ENCODE results near the gene NCOA3.

DNA sequence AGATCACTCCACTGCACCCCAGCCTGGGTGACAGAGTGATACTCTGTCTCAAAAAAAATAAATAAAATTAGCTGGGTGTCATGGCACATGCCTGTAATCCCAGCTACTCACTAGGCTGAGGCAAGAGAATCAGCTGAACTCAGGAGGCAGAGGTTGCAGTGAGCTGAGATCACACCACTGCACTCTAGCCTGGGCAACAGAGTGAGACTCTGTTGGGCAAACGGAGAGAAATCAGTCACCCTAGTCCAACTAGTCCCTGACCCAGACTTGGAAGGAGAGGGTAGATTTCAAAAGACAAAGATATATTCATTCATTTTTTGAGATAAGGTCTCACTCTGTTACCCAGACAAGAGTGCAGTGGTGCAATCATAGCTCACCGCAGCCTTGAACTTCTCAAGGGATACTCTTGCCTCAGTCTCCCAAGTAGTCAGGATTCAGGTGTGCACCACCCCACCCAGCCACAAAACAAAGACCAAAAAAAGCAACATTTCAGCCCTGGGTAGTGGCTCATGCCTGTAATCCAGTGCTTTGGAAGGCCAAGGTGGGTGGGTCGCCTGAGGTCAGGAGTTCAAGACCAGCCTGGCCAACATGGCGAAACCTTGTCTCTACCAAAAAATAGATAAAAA lies 26.2 kb upstream of the NCOA3 start:
- TF ChIP-seq, protein P1, sequence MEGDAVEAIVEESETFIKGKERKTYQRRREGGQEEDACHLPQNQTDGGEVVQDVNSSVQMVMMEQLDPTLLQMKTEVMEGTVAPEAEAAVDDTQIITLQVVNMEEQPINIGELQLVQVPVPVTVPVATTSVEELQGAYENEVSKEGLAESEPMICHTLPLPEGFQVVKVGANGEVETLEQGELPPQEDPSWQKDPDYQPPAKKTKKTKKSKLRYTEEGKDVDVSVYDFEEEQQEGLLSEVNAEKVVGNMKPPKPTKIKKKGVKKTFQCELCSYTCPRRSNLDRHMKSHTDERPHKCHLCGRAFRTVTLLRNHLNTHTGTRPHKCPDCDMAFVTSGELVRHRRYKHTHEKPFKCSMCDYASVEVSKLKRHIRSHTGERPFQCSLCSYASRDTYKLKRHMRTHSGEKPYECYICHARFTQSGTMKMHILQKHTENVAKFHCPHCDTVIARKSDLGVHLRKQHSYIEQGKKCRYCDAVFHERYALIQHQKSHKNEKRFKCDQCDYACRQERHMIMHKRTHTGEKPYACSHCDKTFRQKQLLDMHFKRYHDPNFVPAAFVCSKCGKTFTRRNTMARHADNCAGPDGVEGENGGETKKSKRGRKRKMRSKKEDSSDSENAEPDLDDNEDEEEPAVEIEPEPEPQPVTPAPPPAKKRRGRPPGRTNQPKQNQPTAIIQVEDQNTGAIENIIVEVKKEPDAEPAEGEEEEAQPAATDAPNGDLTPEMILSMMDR (conservative IDR thresholded peaks at IDR 0.05; ENCODE audit: low read depth, low read length): no peak
- TF ChIP-seq EZH2phosphoT487 (IDR thresholded peaks at IDR 0.05; ENCODE audit: borderline replicate concordance, low read length): no peak
- no peak for TF ChIP-seq EZH2 (IDR thresholded peaks at IDR 0.05; ENCODE audit: low read length, unreplicated experiment)
